ENCODE results near the gene TTC7B.

The TTC7B gene

DNA sequence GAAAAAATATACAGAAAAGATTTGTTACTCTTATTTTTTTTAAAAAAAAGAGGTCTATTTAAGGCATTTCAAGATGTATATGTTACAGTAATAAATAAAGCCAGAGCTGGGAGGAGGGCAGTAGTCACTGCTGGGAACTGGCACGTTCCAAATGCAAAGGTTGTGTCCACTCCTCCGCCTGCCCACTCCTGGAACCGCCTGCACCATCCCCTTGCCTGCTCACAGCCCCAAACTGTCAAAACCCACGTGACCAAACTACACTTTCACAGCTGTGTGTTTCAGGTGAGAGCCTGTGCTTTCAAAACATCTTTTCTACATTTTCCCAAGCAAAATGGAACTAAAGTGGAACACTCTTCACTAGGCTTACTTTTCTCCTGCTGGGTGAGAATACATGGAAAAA lies 160.4 kb downstream of the TTC7B start:
- Histone ChIP-seq H3K27ac (ENCODE audit: low read depth, low read length, poor library complexity, severe bottlenecking) (no peak overlapping the region), H3K79me2 (ENCODE audit: insufficient read depth, low read length) (no peaks in the 10 kb centered on the region), H3K27me3 (ENCODE audit: insufficient read depth, low read length) (no peaks in the 10 kb centered on the region), H4K20me1 (ENCODE audit: insufficient read depth, low read length) (no peaks in the 10 kb centered on the region), H3K9ac (ENCODE audit: low read length) (no peak overlapping the region), H2AFZ (ENCODE audit: low read length) (no peak overlapping the region), H3F3A (ENCODE audit: insufficient read depth, low read length) (no peaks in the 10 kb centered on the region), H3K4me2 (ENCODE audit: low read length) (no peak overlapping the region), H3K4me3 (ENCODE audit: low read depth, low read length, poor library complexity, severe bottlenecking) (no peak overlapping the region), H3K4me1 (ENCODE audit: insufficient read depth, low read length, severe bottlenecking) (no peaks in the 10 kb centered on the region), H3K9me3 (ENCODE audit: low read length) (no peaks in the 10 kb centered on the region), H3K36me3 (ENCODE audit: insufficient read depth, low read length) (no peaks in the 10 kb centered on the region), H3K9me2 (ENCODE audit: low read depth, low read length) (no peaks in the 10 kb centered on the region)
- TF ChIP-seq, protein P1, sequence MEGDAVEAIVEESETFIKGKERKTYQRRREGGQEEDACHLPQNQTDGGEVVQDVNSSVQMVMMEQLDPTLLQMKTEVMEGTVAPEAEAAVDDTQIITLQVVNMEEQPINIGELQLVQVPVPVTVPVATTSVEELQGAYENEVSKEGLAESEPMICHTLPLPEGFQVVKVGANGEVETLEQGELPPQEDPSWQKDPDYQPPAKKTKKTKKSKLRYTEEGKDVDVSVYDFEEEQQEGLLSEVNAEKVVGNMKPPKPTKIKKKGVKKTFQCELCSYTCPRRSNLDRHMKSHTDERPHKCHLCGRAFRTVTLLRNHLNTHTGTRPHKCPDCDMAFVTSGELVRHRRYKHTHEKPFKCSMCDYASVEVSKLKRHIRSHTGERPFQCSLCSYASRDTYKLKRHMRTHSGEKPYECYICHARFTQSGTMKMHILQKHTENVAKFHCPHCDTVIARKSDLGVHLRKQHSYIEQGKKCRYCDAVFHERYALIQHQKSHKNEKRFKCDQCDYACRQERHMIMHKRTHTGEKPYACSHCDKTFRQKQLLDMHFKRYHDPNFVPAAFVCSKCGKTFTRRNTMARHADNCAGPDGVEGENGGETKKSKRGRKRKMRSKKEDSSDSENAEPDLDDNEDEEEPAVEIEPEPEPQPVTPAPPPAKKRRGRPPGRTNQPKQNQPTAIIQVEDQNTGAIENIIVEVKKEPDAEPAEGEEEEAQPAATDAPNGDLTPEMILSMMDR (IDR thresholded peaks at IDR 0.05; ENCODE audit: low read length) = no peak
- no peak for TF ChIP-seq EZH2 (IDR thresholded peaks at IDR 0.05; ENCODE audit: borderline replicate concordance, low read length)

DNA sequence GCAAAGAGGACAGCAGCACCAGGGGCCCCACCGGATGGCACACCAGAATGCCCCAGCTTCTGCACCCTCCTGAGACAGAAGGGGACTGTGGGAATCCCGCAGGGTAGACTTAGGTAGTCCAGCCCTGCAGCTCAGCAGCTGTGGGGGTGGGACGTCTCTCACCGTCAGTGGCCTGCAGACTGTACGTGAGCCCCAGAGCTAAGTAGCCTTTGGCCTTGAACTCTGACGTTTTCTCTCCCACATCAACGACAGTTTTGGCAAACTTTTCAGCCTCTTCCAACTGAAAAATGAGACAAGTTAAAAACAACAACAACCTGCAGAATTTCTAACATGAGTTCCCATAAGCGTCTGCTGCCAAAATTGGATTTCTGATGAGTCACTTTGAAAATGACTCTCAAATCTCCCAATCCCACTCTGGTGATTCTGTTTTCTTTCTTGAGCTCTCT lies 161.4 kb downstream of the TTC7B start:
- TF ChIP-seq EZH2 (IDR thresholded peaks at IDR 0.05; ENCODE audit: borderline replicate concordance, low read length) = no peak
- Histone ChIP-seq H3K36me3 (ENCODE audit: insufficient read depth, low read length) (no peaks in the 10 kb centered on the region), H3K27ac (ENCODE audit: low read depth, low read length, poor library complexity, severe bottlenecking) (no peak overlapping the region), H3F3A (ENCODE audit: insufficient read depth, low read length) (no peaks in the 10 kb centered on the region), H3K4me1 (ENCODE audit: insufficient read depth, low read length, severe bottlenecking) (no peaks in the 10 kb centered on the region), H3K4me2 (ENCODE audit: low read length) (no peak overlapping the region), H3K79me2 (ENCODE audit: insufficient read depth, low read length) (no peaks in the 10 kb centered on the region), H3K9me2 (ENCODE audit: low read depth, low read length) (no peaks in the 10 kb centered on the region), H4K20me1 (ENCODE audit: insufficient read depth, low read length) (no peaks in the 10 kb centered on the region), H3K27me3 (ENCODE audit: insufficient read depth, low read length) (no peaks in the 10 kb centered on the region), H3K9me3 (ENCODE audit: low read length) (no peaks in the 10 kb centered on the region), H2AFZ (ENCODE audit: low read length) (no peak overlapping the region), H3K4me3 (ENCODE audit: low read depth, low read length, poor library complexity, severe bottlenecking) (no peak overlapping the region), H3K9ac (ENCODE audit: low read length) (no peak overlapping the region)

DNA sequence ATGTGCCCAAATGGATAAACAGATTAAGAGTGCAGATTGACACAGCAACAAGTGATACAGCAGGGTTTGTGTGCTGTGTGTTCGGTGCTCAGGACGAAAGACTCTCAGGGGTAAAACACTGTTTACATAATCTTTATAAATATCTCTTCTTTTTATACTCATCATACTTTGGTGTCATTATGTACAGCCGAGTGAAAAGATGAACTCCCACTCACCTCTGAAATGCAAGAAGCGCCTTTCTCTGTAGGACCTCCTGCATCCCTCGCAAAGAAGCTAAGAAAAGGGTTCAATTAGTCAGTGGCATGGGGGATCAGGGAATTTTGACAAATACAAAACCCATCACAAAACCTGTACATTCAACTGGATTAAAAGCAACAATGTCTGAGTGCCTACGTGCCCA lies 163.6 kb downstream of the TTC7B start:
- H3K27ac ChIP-seq (ENCODE audit: low read depth, low read length, poor library complexity, severe bottlenecking) = no peak overlapping the region
- TF ChIP-seq, protein P1 (IDR thresholded peaks at IDR 0.05; ENCODE audit: low read length) = no peak
- no peak for TF ChIP-seq EZH2 (IDR thresholded peaks at IDR 0.05; ENCODE audit: borderline replicate concordance, low read length)
- no peaks in the 10 kb centered on the region for H4K20me1 ChIP-seq (ENCODE audit: insufficient read depth, low read length)
- H3K4me2 ChIP-seq (ENCODE audit: low read length) = no peak overlapping the region
- no peak overlapping the region for H3K9ac ChIP-seq (ENCODE audit: low read length)
- H3K4me3 ChIP-seq (ENCODE audit: low read depth, low read length, poor library complexity, severe bottlenecking) = no peak overlapping the region
- no peaks in the 10 kb centered on the region for H3K27me3 ChIP-seq (ENCODE audit: insufficient read depth, low read length)
- no peak overlapping the region for H2AFZ ChIP-seq (ENCODE audit: low read length)
- H3K79me2 ChIP-seq (ENCODE audit: insufficient read depth, low read length) = no peaks in the 10 kb centered on the region
- H3K36me3 ChIP-seq (ENCODE audit: insufficient read depth, low read length) = no peaks in the 10 kb centered on the region
- H3K9me3 ChIP-seq (ENCODE audit: low read length) = no peaks in the 10 kb centered on the region
- no peaks in the 10 kb centered on the region for H3K9me2 ChIP-seq (ENCODE audit: low read depth, low read length)
- no peaks in the 10 kb centered on the region for H3K4me1 ChIP-seq (ENCODE audit: insufficient read depth, low read length, severe bottlenecking)
- H3F3A ChIP-seq (ENCODE audit: insufficient read depth, low read length) = no peaks in the 10 kb centered on the region

DNA sequence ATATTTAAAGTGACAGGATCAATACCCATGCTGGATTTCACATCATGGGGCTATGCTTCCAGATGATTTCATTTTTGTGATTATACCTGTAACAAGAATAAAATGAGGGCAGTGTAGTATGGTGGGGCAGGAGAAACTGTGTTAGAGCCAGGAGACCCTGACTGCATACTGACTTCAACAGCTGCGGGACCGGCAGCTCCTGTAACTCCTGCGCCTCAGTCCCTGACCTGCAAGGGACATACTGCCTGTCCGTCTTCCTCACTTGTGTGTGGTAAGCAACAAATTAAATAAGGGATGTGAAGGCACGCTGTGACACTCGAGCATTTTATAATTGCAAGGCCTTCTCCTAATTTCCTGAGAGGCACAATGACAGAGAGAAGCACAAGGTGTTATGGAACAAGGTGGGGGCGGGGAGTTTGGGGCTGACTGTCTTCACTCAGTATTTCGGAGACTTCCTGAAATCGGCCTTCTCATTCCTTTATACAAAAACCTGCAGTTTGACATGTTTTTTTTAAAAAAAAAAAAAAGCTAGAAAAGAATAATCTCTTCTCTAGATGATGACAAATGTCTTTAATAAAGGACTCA lies 164.2 kb downstream of the TTC7B start:
- no peaks in the 10 kb centered on the region for H3K36me3 ChIP-seq (ENCODE audit: insufficient read depth, low read length)
- no peaks in the 10 kb centered on the region for H3K4me1 ChIP-seq (ENCODE audit: insufficient read depth, low read length, severe bottlenecking)
- H3K9ac ChIP-seq (ENCODE audit: low read length) = no peak overlapping the region
- H3F3A ChIP-seq (ENCODE audit: insufficient read depth, low read length) = no peaks in the 10 kb centered on the region
- no peaks in the 10 kb centered on the region for H3K9me2 ChIP-seq (ENCODE audit: low read depth, low read length)
- no peak overlapping the region for H3K4me3 ChIP-seq (ENCODE audit: low read depth, low read length, poor library complexity, severe bottlenecking)
- no peak overlapping the region for H3K4me2 ChIP-seq (ENCODE audit: low read length)
- no peak overlapping the region for H3K27ac ChIP-seq (ENCODE audit: low read depth, low read length, poor library complexity, severe bottlenecking)
- no peaks in the 10 kb centered on the region for H3K9me3 ChIP-seq (ENCODE audit: low read length)
- H3K79me2 ChIP-seq (ENCODE audit: insufficient read depth, low read length) = no peaks in the 10 kb centered on the region
- no peak overlapping the region for H2AFZ ChIP-seq (ENCODE audit: low read length)
- H4K20me1 ChIP-seq (ENCODE audit: insufficient read depth, low read length) = no peaks in the 10 kb centered on the region
- no peak for TF ChIP-seq EZH2 (IDR thresholded peaks at IDR 0.05; ENCODE audit: borderline replicate concordance, low read length)
- TF ChIP-seq, protein P1 (IDR thresholded peaks at IDR 0.05; ENCODE audit: low read length) = no peak
- no peaks in the 10 kb centered on the region for H3K27me3 ChIP-seq (ENCODE audit: insufficient read depth, low read length)
